Right lobe of liver (tissue), 4 donors: ENCODE results near the gene MRPS7.
"Not testable (repeated sequence)": the region's sequence is repeated elsewhere in the genome, so short reads cannot be mapped to it uniquely, and the experiment has no call there.

ENCODE experiments used
- POLR2A ChIP-seq: fragments of 450-650 bp; IDR thresholded peaks from one replicate; pipeline ENCODE4 v1.6.1; 2017; ENCODE audit warnings: antibody characterized with exemption, mild to moderate bottlenecking
- TF ChIP-seq, protein P1 (sequence below), 4 donors: fragments of 200-600 bp in 3 of 4; fragments of 450-650 bp in 1 of 4; IDR thresholded peaks; one replicate each; pipeline versions ENCODE4 v1.5.1 to v1.8.0; 2016 to 2022; ENCODE audit warnings: antibody characterized with exemption in 4 of 4, mild to moderate bottlenecking in 2 of 4
- donor health status: DM: no; HTN: no; CAD: no.
- donor health status: DM: no; HTN: no; CAD: no.
- donor health status: DM: no; HTN: yes; CAD: no.

DNA sequence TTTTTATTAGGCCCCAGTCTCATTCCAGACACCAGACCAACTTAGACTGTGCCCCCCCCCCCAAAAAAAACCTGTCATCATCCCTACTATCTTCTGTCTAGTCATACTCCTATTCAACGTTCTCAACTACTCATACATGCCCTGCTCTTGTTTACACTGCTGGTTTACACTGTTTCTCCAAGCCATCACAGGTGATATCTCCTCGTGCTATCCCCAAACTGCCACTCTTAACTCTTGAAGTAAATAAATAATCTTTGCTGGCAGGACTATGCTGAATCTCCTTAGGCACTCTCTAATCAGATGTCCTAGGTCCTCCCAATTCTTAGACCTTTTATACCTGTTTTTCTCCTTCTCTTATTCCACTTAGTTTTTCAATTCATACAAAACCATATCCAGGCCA is 4.5 kb upstream of the MRPS7 start:
- TF ChIP-seq, protein P1, sequence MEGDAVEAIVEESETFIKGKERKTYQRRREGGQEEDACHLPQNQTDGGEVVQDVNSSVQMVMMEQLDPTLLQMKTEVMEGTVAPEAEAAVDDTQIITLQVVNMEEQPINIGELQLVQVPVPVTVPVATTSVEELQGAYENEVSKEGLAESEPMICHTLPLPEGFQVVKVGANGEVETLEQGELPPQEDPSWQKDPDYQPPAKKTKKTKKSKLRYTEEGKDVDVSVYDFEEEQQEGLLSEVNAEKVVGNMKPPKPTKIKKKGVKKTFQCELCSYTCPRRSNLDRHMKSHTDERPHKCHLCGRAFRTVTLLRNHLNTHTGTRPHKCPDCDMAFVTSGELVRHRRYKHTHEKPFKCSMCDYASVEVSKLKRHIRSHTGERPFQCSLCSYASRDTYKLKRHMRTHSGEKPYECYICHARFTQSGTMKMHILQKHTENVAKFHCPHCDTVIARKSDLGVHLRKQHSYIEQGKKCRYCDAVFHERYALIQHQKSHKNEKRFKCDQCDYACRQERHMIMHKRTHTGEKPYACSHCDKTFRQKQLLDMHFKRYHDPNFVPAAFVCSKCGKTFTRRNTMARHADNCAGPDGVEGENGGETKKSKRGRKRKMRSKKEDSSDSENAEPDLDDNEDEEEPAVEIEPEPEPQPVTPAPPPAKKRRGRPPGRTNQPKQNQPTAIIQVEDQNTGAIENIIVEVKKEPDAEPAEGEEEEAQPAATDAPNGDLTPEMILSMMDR (IDR thresholded peaks at IDR 0.05): not testable (repeated sequence)
- not testable (repeated sequence) for TF ChIP-seq POLR2A
